Spleen (tissue), 7 donors: ENCODE measurements around the gene TRPV2.

ENCODE experiments used
- CTCF ChIP-seq, 11 experiments: fragments of 200-600 bp in 7 of 11; fragments of 450-650 bp in 4 of 11; sonication (generic) in 4 of 11; IDR thresholded peaks in 8 of 11; conservative IDR thresholded peaks in 3 of 11; 1 replicate in 7 of 11; 2 replicates in 4 of 11; pipeline versions ENCODE4 v1.4.0 to v1.8.0; 2016 to 2021; ENCODE audit warnings: antibody characterized with exemption in 11 of 11, inconsistent platforms in 4 of 11, mild to moderate bottlenecking in 1 of 11
- POLR2A ChIP-seq, 3 donors: fragments of 450-650 bp; IDR thresholded peaks; one replicate each; pipeline ENCODE4 v1.5.1; 2017; ENCODE audit warnings: antibody characterized with exemption in 3 of 3, mild to moderate bottlenecking in 1 of 3
- donor health status: DM: no; HTN: no; CAD: no; lungs with moderate emphysema.
- donor health status: DM: no; HTN: no; CAD: no.
- donor health status: DM: no; HTN: no; CAD: no.

DNA sequence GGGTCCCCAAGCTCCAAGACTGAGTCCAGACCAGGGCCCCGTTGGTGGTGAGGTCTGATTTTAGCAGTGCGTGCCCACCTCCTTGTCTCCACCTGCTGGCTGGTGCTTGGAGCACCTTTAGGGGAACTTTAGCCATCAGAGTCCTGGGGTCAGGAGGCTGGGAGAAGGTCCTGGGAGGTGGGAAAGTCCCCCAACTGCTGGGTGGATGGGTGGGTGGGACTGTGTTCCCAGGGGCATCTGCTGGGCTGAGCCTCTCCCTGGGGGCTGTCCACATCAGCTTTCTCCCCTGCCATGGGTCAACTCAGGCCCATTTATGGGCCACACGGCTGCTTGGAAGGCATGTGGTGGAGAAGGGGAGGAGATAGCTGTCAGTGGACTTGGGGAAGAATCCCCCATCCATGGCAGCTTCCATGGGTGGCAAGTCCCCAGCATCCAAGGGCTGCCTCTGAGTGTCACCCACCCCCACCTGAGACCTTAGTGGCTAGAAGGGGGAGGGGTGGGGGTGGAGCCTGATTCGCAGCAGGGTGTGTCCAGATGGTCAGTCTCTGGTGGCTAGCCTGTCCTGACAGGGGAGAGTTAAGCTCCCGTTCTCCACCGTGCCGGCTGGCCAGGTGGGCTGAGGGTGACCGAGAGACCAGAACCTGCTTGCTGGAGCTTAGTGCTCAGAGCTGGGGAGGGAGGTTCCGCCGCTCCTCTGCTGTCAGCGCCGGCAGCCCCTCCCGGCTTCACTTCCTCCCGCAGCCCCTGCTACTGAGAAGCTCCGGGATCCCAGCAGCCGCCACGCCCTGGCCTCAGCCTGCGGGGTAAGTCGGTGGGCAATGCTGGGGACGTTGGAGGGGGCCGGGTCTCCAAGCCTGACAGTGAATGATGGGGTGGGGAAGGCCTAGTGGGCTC lies at the start of gene TRPV2:
- TF ChIP-seq CTCF (IDR thresholded peaks at IDR 0.05 in 8 of 11, conservative IDR thresholded peaks at IDR 0.05 in 3 of 11) (peak in 9 of 11 experiments; percentile 33 to 57 (median 51)), POLR2A (IDR thresholded peaks at IDR 0.05) (no peak)
